ENCODE measurements around the gene SCML2.

- TF ChIP-seq ZNF207 (IDR thresholded peaks at IDR 0.05; ENCODE audit: borderline replicate concordance) (no peak), REST (IDR thresholded peaks at IDR 0.05; ENCODE audit: low read depth, low read length) (no peak), ESRRA (IDR thresholded peaks at IDR 0.05; ENCODE audit: low read length) (no peak), POLR2A (IDR thresholded peaks at IDR 0.05; ENCODE audit: low read depth, low read length) (no peak), CTCF (IDR thresholded peaks at IDR 0.05 in 2 of 3, conservative IDR thresholded peaks at IDR 0.05 in 1 of 3; ENCODE audit: control insufficient read depth in 2 of 3, extremely low read depth in 1 of 3, insufficient read depth in 1 of 3, low read depth in 3 of 3, low read length in 3 of 3) (no peak), HCFC1 (IDR thresholded peaks at IDR 0.05; ENCODE audit: low read length) (no peak), TAF1 (IDR thresholded peaks at IDR 0.05; ENCODE audit: borderline replicate concordance, low read depth, low read length) (no peak), CEBPZ (IDR thresholded peaks at IDR 0.05; ENCODE audit: low read depth, low read length) (no peak)
- TF ChIP-seq, protein P1, sequence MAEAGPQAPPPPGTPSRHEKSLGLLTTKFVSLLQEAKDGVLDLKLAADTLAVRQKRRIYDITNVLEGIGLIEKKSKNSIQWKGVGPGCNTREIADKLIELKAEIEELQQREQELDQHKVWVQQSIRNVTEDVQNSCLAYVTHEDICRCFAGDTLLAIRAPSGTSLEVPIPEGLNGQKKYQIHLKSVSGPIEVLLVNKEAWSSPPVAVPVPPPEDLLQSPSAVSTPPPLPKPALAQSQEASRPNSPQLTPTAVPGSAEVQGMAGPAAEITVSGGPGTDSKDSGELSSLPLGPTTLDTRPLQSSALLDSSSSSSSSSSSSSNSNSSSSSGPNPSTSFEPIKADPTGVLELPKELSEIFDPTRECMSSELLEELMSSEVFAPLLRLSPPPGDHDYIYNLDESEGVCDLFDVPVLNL (IDR thresholded peaks at IDR 0.05; ENCODE audit: low read depth, low read length): no peak
- TF ChIP-seq, protein P2, sequence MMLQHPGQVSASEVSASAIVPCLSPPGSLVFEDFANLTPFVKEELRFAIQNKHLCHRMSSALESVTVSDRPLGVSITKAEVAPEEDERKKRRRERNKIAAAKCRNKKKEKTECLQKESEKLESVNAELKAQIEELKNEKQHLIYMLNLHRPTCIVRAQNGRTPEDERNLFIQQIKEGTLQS (IDR thresholded peaks at IDR 0.05; ENCODE audit: borderline replicate concordance, extremely low read depth, low read depth, low read length): no peak
Measured at GRCh38 chrX:18401848-18402213, 47.3 kb upstream of the SCML2 start.
